ENCODE results near the gene DCBLD2.

DNA sequence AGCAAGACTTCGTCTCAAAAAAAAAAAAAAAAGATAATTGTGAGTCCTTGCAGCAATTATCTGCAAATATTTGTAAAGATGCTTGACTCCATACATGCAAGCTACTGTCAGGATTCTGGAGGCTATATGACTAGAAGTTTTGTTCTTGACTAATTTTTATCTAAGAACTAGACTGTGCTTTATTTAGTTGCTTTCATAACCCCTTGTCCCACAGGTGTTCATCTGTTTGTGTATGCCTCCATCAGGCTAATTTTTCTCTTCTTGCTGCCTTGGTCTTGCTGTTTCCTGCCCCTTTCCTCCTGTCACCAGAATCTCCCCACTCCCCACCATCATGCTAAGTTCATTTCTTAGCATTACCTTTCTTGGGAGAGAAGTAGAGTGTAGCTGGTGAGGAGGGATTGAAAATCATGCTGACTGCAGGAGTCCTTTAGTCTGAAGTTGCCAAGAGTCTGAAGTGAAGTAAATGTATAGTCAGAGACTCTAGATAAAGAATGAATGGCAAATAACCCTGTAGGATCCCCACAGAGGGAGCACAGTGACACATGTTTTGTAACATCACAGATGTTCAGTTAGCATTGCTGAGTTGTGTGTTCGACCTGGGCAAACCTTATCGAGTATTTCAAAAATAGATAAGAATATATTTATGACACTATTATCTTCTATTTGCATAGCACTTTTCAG lies 125.9 kb downstream of the DCBLD2 start:
- TF ChIP-seq GABPA (IDR thresholded peaks at IDR 0.05; ENCODE audit: low read depth, low read length) = no peak
- no peak for TF ChIP-seq GABPA (CRISPR knock-in tag; IDR thresholded peaks at IDR 0.05; ENCODE audit: low read depth)
- no peak for TF ChIP-seq MAZ (IDR thresholded peaks at IDR 0.05; ENCODE audit: borderline replicate concordance, low read depth, low read length)
- TF ChIP-seq MAZ (CRISPR knock-in tag; IDR thresholded peaks at IDR 0.05; ENCODE audit: low read depth) = no peak
- TF ChIP-seq RAD21 (CRISPR knock-in tag; IDR thresholded peaks at IDR 0.05) = no peak
- TF ChIP-seq POLR2AphosphoS5 (IDR thresholded peaks at IDR 0.05; ENCODE audit: low read depth, low read length) = no peak
- TF ChIP-seq CBX2 (IDR thresholded peaks at IDR 0.05; ENCODE audit: low read depth, low read length) = no peak
- TF ChIP-seq CBX2 (CRISPR knock-in tag; IDR thresholded peaks at IDR 0.05; ENCODE audit: low read depth) = no peak
- TF ChIP-seq CTCF (CRISPR knock-in tag; IDR thresholded peaks at IDR 0.05) = no peak
- TF ChIP-seq CEBPB (IDR thresholded peaks at IDR 0.05; ENCODE audit: borderline replicate concordance, low read depth, low read length) = no peak
- TF ChIP-seq EZH2 (conservative IDR thresholded peaks at IDR 0.05; ENCODE audit: low read depth, low read length) = no peak

All from HepG2 (cell line).